HG03095 (cell line): ENCODE results near the gene FILIP1.

Source experiments
- ATAC-seq: cut with Tn5 transposase; IDR thresholded peaks from one replicate; pipeline ENCODE4 v1.9.1; 2021; ENCODE audit warnings: moderate library complexity; ENCODE audit not compliant: unreplicated experiment

The FILIP1 gene

GRCh38 chr6:75301537-75301936, 192.1 kb downstream of the FILIP1 start:
- ATAC-seq, result no peak

GRCh38 chr6:75301088-75301487, 192.5 kb downstream of the FILIP1 start:
- ATAC-seq, result no peak

- no peak for ATAC-seq
Measured at GRCh38 chr6:75300531-75300855, 193.1 kb downstream of the FILIP1 start.

- no peak for ATAC-seq
Measured at GRCh38 chr6:75299801-75300530, 193.6 kb downstream of the FILIP1 start.

- ATAC-seq, result peak; percentile 62
Measured at GRCh38 chr6:75296811-75297779, 196.5 kb downstream of the FILIP1 start.

- ATAC-seq, result no peak
Measured at GRCh38 chr6:75292555-75292954, 201.0 kb downstream of the FILIP1 start.

- ATAC-seq, result no peak
Measured at GRCh38 chr6:75291744-75292143, 201.9 kb downstream of the FILIP1 start.

- ATAC-seq, result no peak
Measured at GRCh38 chr6:75291331-75291730, 202.3 kb downstream of the FILIP1 start.

GRCh38 chr6:75290136-75290945, 203.3 kb downstream of the FILIP1 start:
- ATAC-seq, result no peak

- ATAC-seq, result no peak
Measured at GRCh38 chr6:75288023-75288422, 205.6 kb downstream of the FILIP1 start.

- no peak for ATAC-seq
Measured at GRCh38 chr6:75287424-75287823, 206.2 kb downstream of the FILIP1 start.

- ATAC-seq, result no peak
Measured at GRCh38 chr6:75286955-75287354, 206.6 kb downstream of the FILIP1 start.

- ATAC-seq, result no peak
Measured at GRCh38 chr6:75285283-75285639, 208.3 kb downstream of the FILIP1 start.

GRCh38 chr6:75284632-75285282, 208.8 kb downstream of the FILIP1 start, which contains the start of gene TMEM30A:
TMEM30A (minus strand) TSS chr6:75284792; CDS start chr6:75284638, 154 bp downstream.
- peak; percentile 89 for ATAC-seq

GRCh38 chr6:75283907-75284631, 209.5 kb downstream of the FILIP1 start:
- no peak for ATAC-seq

- no peak for ATAC-seq
Measured at GRCh38 chr6:75282706-75283105, 210.9 kb downstream of the FILIP1 start.

GRCh38 chr6:75281653-75282052, 211.9 kb downstream of the FILIP1 start:
- ATAC-seq, result no peak

GRCh38 chr6:75280131-75280855, 213.3 kb downstream of the FILIP1 start:
- no peak for ATAC-seq

GRCh38 chr6:75279418-75279817, 214.2 kb downstream of the FILIP1 start:
- ATAC-seq, result no peak
